A172 (cell line): ENCODE data around the gene PPP1R14C. TPM values are rescaled to one million over a fixed set of nuclear protein-coding genes. Genes with fewer than 3 reads are reported as not detected.

Source experiments
- DNase-seq: peaks from one replicate; pipeline ENCODE4 v3.0.0-alpha.2; 2015; ENCODE audit warnings: low spot score
- total RNA-seq: library from RNA; depleted of rRNA; stranded (reverse); fragments of >200 nt; shearing (Covaris generic); gene quantifications from 2 replicates; pipeline ENCODE4 v1.2.3, GENCODE V29; 2014

The PPP1R14C gene
- total RNA-seq, 1 experiment from 2014 or later: 0.03 TPM

- DNase-seq: no peak
These were observed 106.4 kb downstream of the PPP1R14C start for GRCh38 chr6:150249261-150249660.

GRCh38 chr6:150250826-150251225, 108.0 kb downstream of the PPP1R14C start:
- no peak for DNase-seq

GRCh38 chr6:150251566-150252186, 108.8 kb downstream of the PPP1R14C start:
- no peak for DNase-seq

- peak; percentile 81 for DNase-seq
These were observed 110.0 kb downstream of the PPP1R14C start for GRCh38 chr6:150252714-150253444.

- DNase-seq: no peak
These were observed 110.6 kb downstream of the PPP1R14C start for GRCh38 chr6:150253489-150253888.

- DNase-seq: no peak
These were observed 111.9 kb downstream of the PPP1R14C start for GRCh38 chr6:150254770-150255169.

- DNase-seq: no peak
These were observed 113.0 kb downstream of the PPP1R14C start for GRCh38 chr6:150255840-150256239.

GRCh38 chr6:150256618-150257272, 113.9 kb downstream of the PPP1R14C start:
- peak; percentile 68 for DNase-seq

- no peak for DNase-seq
These were observed 115.5 kb downstream of the PPP1R14C start for GRCh38 chr6:150258381-150258780.

GRCh38 chr6:150260931-150261330, 118.1 kb downstream of the PPP1R14C start:
- DNase-seq: no peak

- DNase-seq: no peak
These were observed 119.3 kb downstream of the PPP1R14C start for GRCh38 chr6:150261997-150262697.

- no peak for DNase-seq
These were observed 121.0 kb downstream of the PPP1R14C start for GRCh38 chr6:150263765-150264404.

GRCh38 chr6:150266309-150266708, 123.5 kb downstream of the PPP1R14C start:
- DNase-seq: no peak

GRCh38 chr6:150266963-150267685, 124.3 kb downstream of the PPP1R14C start:
- no peak for DNase-seq

GRCh38 chr6:150267686-150268561, 125.1 kb downstream of the PPP1R14C start:
- DNase-seq: no peak

GRCh38 chr6:150269130-150269856, 126.4 kb downstream of the PPP1R14C start:
- no peak for DNase-seq

GRCh38 chr6:150269857-150270223, 127.0 kb downstream of the PPP1R14C start:
- DNase-seq: peak; percentile 76

GRCh38 chr6:150270330-150271052, 127.6 kb downstream of the PPP1R14C start:
- no peak for DNase-seq

GRCh38 chr6:150271172-150271500, 128.3 kb downstream of the PPP1R14C start:
- no peak for DNase-seq
